ENCODE data around the gene MPV17.
"Not testable (repeated sequence)": the region's sequence is repeated elsewhere in the genome, so short reads cannot be mapped to it uniquely, and the experiment has no call there.

Gene MPV17

GRCh38 chr2:27306573-27307286 lies 16.2 kb downstream of the MPV17 start:
- no peak overlapping the region for H3K4me3 ChIP-seq (ENCODE audit: low read depth in 1 of 2, low read length in 1 of 2)
- TF ChIP-seq CTCF (IDR thresholded peaks at IDR 0.05) = no peak
- no peak overlapping the region for H3K27ac ChIP-seq
- no peaks in the 10 kb centered on the region for H3K9me3 ChIP-seq
- H3K4me1 ChIP-seq (ENCODE audit: control insufficient read depth in 1 of 2, insufficient read depth in 1 of 2, low read depth in 1 of 2, low read length in 1 of 2) = peaks cover 0 to 3% of the 10 kb centered on the region in 2 experiments
- peaks cover 56% of the 10 kb centered on the region for H3K27me3 ChIP-seq
- H3K36me3 ChIP-seq = peaks cover 28% of the 10 kb centered on the region

DNA sequence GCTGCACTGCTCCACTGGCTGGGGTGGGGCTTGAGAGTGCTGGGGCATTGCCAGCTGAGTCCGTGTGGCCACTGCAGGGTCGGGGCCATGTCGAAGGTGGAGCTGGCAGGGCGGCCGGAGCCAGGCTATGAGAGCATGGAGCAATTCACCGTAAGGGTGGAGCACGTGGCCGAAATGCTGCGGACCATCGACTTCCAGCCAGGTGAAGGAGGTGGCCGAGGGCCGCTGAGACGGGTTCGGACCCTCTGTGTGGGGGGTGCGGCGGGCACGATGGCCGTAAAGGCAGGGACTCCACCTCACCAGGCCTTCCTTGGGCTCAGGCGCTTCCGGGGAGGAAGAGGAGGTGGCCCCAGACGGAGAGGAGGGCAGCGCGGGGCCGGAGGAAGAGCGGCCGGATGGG lies 16.8 kb downstream of the MPV17 start:
- Histone ChIP-seq H3K27ac (no peak overlapping the region), H3K9me3 (no peaks in the 10 kb centered on the region), H3K4me3 (ENCODE audit: low read depth in 1 of 2, low read length in 1 of 2) (no peak overlapping the region), H3K27me3 (peaks cover 56% of the 10 kb centered on the region), H3K36me3 (peaks cover 22% of the 10 kb centered on the region), H3K4me1 (ENCODE audit: control insufficient read depth in 1 of 2, insufficient read depth in 1 of 2, low read depth in 1 of 2, low read length in 1 of 2) (peaks cover 0 to 3% of the 10 kb centered on the region in 2 experiments)
- TF ChIP-seq CTCF (IDR thresholded peaks at IDR 0.05) = no peak

DNA sequence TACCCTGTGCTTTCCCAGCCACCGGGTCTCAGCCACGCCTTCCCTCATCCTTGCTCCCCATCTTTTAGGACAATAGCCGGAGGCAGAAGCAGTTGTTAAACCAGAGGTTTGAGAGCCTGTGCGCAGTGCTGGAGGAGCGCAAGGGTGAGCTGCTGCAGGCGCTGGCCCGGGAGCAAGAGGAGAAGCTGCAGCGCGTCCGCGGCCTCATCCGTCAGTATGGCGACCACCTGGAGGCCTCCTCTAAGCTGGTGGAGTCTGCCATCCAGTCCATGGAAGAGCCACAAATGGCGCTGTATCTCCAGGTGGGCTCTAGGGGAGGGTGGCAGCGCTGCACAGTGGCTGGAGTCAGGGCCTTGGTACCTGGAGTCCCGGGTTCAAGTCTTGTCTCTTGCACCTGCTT lies 17.4 kb downstream of the MPV17 start:
- no peak overlapping the region for H3K27ac ChIP-seq
- H3K4me3 ChIP-seq (ENCODE audit: low read depth in 1 of 2, low read length in 1 of 2) = no peak overlapping the region
- no peak for TF ChIP-seq CTCF (IDR thresholded peaks at IDR 0.05)
- H3K4me1 ChIP-seq (ENCODE audit: control insufficient read depth in 1 of 2, insufficient read depth in 1 of 2, low read depth in 1 of 2, low read length in 1 of 2) = peaks cover 0 to 3% of the 10 kb centered on the region in 2 experiments
- no peaks in the 10 kb centered on the region for H3K9me3 ChIP-seq
- peaks cover 22% of the 10 kb centered on the region for H3K36me3 ChIP-seq
- H3K27me3 ChIP-seq = peaks cover 56% of the 10 kb centered on the region

GRCh38 chr2:27304488-27305240 lies 18.2 kb downstream of the MPV17 start:
- H3K4me3 ChIP-seq (ENCODE audit: low read depth in 1 of 2, low read length in 1 of 2) = no peak overlapping the region
- no peaks in the 10 kb centered on the region for H3K9me3 ChIP-seq
- no peak for TF ChIP-seq CTCF (IDR thresholded peaks at IDR 0.05)
- H3K4me1 ChIP-seq (ENCODE audit: control insufficient read depth in 1 of 2, insufficient read depth in 1 of 2, low read depth in 1 of 2, low read length in 1 of 2) = peaks cover 0 to 3% of the 10 kb centered on the region in 2 experiments
- H3K27me3 ChIP-seq = peaks cover 56% of the 10 kb centered on the region
- peaks cover 16% of the 10 kb centered on the region for H3K36me3 ChIP-seq
- no peak overlapping the region for H3K27ac ChIP-seq

DNA sequence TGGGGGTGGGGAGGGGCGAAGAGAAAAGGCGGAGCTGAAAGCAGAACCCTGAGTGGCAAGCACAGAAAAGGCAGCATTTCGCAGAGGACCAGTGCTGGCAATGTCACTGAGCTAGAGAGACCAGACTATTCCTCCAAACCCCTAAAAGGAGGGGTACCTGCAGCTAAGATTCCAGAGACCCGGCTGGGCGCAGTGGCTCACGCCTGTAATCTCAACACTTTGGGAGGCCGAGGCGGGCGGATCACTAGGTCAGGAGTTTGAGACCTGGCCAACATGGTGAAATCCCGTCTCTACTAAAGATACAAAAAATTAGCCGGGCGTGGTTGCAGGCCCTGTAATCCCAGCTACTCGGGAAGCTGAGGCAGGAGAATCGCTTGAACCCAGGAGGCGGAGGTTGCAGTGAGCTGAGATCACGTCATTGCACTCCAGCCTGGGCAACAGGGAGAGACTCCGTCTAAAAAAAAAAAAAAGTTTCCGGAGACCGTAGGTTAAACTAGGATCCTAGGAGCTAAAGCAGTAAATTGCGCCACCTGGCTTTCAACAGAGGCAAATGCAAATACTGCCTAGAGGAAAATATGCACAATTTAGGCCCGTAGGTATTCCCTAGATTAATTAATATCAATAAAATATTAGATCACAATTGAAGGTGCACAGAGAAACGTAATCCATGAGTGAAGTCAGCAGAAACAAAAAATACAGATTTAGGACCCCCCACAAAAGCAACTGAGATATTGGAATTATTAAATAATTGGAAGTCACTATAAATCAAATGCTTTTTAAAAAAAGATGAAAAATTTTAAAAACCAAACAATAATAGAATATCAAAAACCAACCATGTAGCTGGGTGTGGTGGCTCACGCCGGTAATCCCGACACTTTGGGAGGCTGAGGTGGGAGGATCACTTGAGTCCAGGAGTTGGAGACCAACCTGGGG lies 19.5 kb downstream of the MPV17 start:
- peaks cover 0 to 3% of the 10 kb centered on the region in 2 experiments for H3K4me1 ChIP-seq (ENCODE audit: control insufficient read depth in 1 of 2, insufficient read depth in 1 of 2, low read depth in 1 of 2, low read length in 1 of 2)
- no peaks in the 10 kb centered on the region for H3K9me3 ChIP-seq
- peaks cover 49% of the 10 kb centered on the region for H3K27me3 ChIP-seq
- peaks cover 5% of the 10 kb centered on the region for H3K36me3 ChIP-seq
- no peak overlapping the region for H3K27ac ChIP-seq
- H3K4me3 ChIP-seq (ENCODE audit: low read depth in 1 of 2, low read length in 1 of 2) = peak overlapping the region in 1 of 2 experiments; percentile 22
- peak; percentile 75 for TF ChIP-seq CTCF (IDR thresholded peaks at IDR 0.05)

GRCh38 chr2:27300606-27301005 lies 22.3 kb downstream of the MPV17 start:
- not testable (repeated sequence) for H3K9me3 ChIP-seq; H3K4me1 ChIP-seq (ENCODE audit: control insufficient read depth in 1 of 2, insufficient read depth in 1 of 2, low read depth in 1 of 2, low read length in 1 of 2); H3K4me3 ChIP-seq (ENCODE audit: low read depth in 1 of 2, low read length in 1 of 2); H3K36me3 ChIP-seq; H3K27ac ChIP-seq
- H3K27me3 ChIP-seq = peaks cover 22% of the 10 kb centered on the region

Data from neutrophil (primary cell).